ENCODE data around the gene PLA1A.
A peak's percentile ranks its signal among the peaks of the same experiment; 100 is the strongest.
"Not testable (repeated sequence)": the region's sequence is repeated elsewhere in the genome, so short reads cannot be mapped to it uniquely, and the experiment has no call there.

PLA1A gene

DNA sequence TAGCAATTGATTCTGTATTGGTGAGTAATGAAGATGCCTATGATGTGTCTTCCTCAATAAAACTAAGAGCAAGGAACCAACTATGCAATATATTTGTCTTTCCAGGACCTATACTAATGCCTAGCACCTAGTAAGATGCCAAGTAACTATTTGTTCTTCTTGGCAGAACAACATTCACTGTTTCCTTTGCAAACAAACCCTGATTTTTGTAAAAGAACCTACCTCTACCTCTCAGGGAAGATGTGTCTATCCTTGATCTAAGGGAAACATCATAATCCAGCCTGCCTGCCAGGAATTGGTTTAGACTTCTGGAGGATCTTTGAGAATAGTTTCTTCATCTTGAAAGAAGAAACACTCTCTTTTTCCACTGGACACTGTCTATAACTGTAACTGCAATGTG is 22.2 kb upstream of the PLA1A start:
- no peak for DNase-seq (ENCODE audit: extremely low read depth in 1 of 2, low read depth in 1 of 2)

DNA sequence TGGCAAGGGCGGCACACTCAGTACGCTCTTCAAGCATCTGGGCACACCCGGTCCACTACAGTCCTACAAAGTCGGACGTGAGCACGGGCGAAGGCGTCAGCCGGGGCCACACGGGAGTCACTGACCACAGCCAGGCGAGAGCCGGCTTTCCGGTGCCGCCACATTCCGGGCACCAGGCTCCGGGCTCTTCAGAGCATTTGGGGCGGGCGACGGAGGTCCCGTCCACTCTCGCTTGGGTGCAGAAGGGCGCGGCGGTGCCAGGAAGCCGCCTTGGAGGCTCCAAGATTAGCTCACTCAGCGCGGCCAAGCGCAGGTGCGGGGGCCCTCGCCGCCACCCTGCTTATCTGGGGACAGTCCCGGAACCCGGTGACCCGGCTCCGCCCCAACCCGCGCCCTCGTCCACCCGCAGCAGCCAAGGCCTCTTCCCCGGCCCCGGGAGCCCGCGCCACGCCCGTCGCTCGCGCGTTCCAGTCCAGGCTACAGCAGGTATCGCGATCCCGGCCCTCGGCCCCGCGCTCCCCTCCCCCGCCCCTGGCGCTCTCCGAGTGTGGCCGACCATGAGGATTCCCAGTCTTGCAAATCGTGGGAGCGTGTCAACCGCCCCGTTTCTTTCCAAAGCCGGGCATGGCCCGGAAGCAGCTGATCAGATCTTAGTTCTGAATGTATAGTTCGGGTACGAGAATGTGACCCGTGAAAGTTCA is 18.2 kb upstream of the PLA1A start, which contains the start of gene ADPRH:
ADPRH (plus strand) TSS at position 127 of the 701 bp plus-strand sequence. CDS start 2,678 bp downstream, outside the sequence.
- DNase-seq (ENCODE audit: extremely low read depth in 1 of 2, low read depth in 1 of 2) = peak in 1 of 2 donors; percentile 21

DNA sequence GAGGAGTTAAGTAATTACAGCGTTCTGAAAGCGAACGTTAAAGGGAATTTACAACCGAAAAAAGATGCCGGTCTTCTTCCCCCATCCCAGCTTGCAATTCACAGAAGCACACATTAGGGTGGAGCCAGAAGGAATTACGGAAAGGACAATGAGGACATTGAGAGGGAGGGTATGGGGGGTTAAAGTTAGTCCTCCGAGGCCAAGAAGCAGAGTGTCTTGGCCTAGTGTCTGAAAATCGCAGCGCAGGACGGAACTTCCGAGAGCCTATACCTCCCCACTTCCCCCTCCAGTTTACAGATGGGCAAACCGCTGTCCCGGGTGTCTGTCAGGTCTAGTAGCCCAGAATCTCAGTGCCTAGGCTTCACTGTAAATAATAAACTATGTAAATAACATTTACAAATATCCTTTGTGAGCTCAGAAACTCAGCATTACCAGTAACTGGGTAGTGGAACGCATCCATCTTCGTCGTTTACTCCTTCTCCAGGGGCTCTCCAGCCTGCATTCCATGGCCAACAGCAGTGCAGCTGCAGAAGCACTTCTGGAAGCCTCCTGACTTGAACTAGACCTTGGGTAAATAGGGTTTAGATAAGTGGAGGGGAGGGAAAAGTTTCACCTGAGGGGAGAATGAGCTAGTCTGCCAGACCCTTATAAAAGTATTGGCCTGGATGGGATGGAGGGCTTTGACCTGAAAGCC is 17.5 kb upstream of the PLA1A start:
- DNase-seq (ENCODE audit: extremely low read depth in 1 of 2, low read depth in 1 of 2) = no peak

DNA sequence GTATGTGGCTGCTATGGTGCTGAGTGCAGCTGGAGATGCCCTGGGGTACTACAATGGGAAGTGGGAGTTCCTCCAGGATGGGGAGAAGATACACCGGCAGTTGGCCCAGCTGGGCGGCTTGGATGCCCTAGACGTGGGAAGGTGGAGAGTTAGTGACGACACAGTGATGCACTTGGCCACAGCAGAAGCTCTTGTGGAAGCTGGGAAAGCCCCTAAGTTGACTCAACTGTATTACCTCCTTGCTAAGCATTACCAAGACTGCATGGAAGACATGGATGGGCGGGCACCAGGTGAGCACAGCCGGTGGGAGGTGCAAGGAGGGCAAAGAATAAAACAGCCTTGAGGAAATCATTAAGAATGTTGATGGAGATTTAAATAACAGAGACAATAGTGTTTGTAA is 15.5 kb upstream of the PLA1A start:
- no peak for DNase-seq (ENCODE audit: extremely low read depth in 1 of 2, low read depth in 1 of 2)

DNA sequence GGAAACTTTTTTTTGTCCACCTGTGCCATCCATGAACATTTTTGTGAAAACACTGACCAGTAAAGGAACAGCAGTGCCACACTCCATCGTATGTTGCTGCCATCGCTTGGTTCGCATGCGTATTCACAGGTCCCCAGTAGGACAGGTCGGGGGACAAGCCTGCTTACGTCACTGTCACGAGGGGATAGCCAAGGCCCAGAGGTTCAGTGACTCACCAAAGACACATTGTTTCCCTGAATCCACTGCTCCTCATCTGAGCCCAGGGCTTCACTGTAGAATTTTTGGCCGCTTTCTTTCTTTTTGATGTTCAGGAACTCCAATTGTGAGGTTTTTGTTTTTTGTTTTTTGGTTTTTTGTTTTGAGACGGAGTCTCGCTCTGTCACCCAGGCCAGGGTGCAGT is 12.5 kb upstream of the PLA1A start:
- DNase-seq (ENCODE audit: extremely low read depth in 1 of 2, low read depth in 1 of 2) = no peak

DNA sequence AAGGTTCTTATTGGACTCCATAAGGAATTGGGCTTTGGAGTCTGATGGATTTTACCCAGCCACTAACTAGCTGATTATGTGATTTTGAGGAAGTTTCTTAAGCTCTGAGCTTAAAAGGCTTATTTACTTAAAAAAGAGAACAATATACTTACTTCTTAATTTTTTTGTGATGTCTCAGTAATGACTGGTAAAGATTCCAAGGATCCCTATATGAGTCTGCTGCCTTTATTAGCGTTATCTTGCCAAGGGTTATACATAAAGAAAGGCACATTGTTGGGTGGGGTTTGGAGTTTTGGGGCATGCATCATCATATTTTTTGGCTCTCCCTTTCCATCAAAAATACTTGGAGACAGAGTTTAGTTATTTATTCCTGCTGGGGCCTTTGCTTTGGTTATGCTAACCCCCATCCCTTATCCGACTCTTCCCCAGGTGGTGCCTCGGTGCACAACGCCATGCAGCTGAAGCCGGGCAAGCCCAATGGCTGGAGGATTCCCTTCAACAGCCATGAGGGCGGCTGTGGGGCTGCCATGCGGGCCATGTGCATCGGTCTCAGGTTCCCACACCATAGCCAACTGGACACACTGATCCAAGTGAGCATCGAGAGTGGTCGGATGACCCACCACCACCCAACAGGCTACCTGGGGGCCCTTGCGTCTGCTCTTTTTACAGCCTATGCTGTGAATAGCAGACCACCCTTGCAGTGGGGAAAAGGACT is 11.7 kb upstream of the PLA1A start:
- DNase-seq (ENCODE audit: extremely low read depth in 1 of 2, low read depth in 1 of 2) = no peak

DNA sequence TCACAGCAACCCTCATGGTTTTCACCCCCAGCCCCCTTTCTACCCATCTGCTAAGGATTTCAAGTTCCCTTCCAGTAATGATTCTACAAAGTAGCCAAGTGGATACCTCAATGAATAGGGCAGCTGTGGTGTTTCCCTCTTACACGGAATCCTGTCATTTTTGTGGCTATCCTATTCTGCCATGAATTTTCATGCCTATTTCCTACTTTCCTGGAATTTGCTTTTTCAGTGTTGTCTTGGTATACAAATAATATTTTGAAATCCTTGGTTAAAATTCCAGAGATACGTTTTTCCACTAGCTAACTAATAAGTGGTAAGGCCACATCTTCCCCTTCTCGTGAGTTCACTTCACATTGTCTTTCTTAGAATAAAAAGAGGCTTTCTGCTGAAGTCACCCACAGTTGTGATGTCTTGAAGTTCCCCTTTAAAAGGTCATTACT is 10.9 kb upstream of the PLA1A start:
- no peak for DNase-seq (ENCODE audit: extremely low read depth in 1 of 2, low read depth in 1 of 2)

DNA sequence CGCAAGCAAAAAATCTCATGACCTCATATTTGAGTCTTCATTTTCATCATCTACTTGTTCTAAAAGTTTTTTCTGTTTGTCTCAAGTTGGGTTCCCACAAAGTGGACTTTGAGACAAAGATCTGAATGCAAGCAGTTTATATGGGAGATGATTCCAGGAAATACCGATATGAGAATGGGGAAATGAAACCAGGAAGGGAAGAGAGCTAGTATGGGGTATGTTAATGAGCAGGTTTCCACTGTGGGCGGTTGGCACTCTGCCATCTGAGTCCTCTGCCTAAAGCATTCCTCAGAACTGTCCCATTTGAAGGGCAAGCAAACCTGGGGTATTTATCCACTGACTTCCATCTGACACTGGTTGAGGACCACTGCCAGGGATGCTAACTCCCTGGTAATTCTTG is 9.6 kb upstream of the PLA1A start:
- DNase-seq (ENCODE audit: extremely low read depth in 1 of 2, low read depth in 1 of 2) = no peak

DNA sequence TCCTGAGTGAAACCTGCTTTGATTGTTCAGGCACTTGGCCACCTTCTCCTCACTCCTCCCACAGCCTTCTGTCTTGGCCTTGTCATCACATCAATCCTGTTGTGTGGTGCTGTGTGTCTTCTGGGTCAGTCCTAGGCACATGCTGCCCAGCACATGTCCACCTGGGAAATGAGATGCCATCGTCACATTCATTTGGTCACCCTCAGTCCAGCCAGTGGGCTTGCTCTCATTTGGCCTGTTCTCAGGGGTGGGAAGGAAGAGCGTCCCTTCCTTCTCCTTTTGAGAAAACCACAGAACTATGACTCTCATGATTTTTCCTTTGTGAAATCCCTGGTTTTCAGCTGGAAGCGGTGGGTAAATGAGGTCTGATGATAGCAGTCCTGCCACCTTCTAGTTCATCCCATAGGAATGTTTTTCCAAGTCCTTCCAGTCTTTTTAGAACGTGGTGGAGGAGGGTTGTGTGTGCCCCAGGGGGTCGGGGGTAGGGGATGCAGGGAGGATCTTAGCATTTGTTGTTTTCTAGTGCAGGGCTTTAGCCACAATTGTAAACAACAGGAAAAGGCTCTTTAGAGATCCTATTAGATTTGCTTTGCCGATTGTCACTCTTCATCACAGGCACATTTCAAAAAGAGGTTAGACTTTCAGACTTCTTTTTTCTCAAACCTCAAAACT is 8.4 kb upstream of the PLA1A start:
- no peak for DNase-seq (ENCODE audit: extremely low read depth in 1 of 2, low read depth in 1 of 2)

DNA sequence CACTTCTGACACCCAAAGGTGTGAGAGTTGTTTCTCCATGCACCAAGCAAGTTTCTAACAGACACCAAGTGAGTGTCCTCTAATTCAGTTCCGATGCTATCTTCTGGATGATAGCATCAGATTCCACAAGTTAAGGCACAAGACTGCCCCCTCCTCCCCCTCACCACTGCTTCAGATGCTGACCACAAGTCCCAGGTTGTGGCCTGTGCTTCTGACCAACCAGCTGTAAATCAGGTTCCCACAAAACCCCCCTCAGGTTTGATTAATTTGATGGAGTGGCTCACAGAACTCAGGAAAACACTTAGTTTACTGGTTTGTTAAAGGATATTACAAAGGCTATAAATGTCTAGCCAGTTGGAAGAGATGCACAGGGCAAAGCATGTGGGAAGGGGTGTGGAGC is 7.0 kb upstream of the PLA1A start:
- DNase-seq (ENCODE audit: extremely low read depth in 1 of 2, low read depth in 1 of 2) = no peak

DNA sequence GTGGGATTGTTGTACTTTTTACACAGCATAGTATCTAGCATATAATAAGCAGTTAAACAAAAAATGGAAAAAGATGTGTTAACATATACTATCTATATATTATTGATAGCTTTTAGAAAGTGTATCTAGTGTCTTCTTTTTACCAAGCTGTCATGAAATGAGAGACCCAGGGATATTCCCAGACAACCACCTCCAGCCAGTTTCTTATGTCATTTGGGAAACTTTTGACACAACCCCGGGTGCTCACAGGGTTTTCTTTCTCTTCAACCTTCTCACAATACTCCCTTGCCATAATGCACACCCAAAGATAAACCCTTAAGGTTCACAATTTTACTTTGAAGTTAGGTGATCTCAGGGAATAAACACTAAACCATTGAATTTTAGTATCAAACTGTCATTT is 4.8 kb upstream of the PLA1A start:
- DNase-seq (ENCODE audit: extremely low read depth in 1 of 2, low read depth in 1 of 2) = no peak

DNA sequence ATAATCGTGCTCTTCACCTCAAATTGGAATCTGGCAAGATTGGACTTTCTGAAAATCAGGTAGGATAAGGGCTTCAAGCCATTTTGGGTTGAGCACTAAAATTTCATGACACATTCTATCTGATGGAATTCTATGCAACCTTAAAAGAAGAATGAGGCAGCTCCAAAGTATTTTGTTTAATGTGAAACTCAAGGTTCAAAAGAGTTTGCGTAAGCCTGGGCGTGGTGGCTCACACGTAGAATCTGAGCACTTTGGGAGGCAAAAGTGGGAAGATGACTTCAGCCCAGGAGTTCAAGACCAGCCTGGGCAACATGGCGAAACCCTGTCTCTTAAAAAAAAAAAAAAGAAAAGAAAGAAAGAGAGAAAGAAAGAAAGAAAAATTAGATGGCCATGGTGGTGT is 3.6 kb upstream of the PLA1A start:
- DNase-seq (ENCODE audit: extremely low read depth in 1 of 2, low read depth in 1 of 2) = no peak

DNA sequence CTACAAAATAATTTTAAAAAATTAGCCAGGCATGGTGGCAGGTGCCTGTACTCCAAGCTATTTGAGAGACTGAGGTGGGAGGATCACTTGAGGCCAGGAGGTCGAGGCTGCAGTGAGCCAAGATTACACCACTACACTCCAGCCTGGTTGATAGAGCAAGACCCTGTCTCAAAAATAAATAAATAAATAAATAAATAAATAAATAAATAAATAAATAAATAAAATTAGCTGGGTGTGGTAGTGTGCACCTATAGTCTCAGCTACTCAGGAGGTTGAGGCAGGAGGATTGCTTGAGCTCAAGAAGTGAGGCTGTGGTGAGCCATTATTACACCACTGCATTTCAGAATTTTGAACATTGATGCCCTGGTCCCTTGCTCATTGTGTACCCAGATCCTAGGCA is 2.8 kb upstream of the PLA1A start:
- not testable (repeated sequence) for DNase-seq (ENCODE audit: extremely low read depth in 1 of 2, low read depth in 1 of 2)

DNA sequence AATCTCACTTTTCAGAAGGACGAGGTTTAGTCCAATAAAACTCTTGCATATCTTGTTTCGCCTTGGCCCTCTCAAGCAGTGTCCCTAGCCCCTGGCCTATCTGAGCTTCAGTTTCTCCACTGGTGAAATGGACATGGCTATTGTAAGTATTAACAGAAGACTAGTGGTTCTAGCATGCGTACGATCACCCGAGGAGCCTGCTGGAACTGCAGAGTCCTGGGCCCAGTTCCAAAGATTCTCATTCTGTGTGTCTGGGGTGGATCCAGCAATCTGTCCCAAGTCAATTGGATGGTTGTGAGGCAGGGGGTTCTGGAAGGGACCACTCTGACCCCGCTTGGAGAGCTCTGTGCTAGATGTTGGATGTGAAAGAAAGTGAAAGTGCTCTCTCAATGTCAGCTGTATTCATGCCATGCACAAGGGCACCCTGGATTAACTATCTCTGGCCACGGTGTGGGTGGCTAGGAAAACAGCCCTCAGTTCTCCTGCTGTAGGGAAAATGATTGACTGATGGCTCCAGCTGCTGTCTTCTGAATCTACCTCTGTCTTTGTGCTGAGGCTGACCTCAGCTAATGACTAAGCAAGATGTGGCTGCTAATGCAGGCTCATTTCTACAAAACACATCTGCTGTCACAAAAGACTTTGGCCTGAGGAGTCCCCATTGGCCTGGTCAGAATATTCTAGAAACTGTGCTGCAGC is 1.9 kb upstream of the PLA1A start:
- no peak for DNase-seq (ENCODE audit: extremely low read depth in 1 of 2, low read depth in 1 of 2)

DNA sequence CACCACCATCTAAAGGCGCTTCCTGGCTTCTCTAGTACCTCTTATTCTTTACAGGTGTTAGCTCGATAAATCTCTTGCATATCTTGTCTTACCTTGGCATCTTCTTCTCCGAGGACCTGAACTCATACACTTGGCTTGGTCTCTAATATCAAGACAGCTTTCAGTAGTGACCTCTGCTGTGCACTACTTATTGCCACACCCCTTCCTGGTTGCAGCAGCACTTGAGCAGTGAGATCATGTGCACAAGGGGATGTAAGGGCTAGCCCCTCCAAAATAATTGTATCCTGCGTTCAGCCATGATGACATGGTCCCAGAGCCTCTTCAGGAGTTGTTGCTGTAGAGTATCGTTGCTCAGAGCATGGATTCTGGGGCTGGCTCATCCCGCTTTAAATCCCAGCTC is 1.3 kb upstream of the PLA1A start:
- no peak for DNase-seq (ENCODE audit: extremely low read depth in 1 of 2, low read depth in 1 of 2)

DNA sequence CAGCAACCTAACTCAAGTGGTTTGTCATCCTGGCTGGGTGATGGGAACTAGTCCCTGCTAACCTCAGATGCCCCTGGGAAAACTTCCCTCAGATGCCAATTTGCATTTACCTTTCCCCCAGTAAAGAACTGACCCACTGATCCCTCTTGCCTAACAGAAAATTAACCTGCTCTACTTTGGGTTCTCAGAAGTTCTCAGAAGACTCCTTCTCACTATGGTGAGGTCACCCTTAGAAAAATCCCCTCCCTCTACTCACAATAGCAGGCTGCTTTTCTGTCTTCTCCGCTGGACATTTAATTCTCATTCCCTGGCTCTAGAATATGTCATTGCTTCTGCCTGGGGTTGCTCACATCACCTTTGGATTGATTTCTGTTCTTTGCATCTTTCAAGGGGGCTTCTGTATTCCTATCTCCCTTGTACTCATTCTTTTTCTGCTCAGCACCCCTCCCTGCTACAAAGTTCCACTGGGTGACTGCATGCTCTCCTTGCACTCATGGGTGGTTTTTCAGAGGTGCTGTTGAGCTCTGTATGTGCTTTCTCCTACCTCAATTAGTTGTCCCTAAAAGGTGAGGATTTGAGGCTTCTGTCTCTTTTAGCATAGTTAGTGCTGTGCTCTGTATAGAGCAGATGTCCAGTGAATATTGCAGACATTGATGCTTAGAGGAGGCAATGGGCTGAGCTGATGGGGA is 869 bp downstream of the PLA1A start:
- DNase-seq (ENCODE audit: extremely low read depth in 1 of 2, low read depth in 1 of 2) = no peak

DNA sequence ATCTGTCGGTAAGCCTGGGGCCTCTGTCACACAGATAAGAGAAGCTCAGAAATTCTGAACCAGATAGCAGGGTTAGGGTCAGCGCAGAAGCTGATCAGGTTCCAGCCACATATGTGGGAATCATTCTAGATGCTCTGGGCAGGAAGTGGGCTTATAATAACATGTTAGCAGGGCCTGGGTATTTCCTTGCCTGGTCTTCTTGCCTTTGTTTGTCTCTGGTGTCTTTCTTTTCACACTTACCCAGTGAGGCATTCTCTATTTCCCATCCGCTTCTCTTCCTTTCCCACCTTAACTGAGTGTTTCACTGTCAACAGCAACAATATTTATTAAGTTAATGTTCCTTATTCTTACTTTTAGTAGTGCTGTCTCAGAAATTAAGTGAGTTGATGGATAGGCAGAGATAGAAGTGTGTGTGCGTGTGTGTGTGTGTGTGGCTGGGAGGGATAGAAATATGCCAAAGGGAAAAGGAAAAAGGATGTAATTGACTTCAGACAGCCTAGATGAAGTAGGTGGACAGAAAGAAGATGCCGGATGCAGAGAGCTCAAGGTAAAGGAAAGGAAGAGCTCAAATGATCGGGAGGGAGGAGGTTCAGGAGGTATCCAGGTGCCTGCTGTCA is 2.0 kb downstream of the PLA1A start:
- no peak for DNase-seq (ENCODE audit: extremely low read depth in 1 of 2, low read depth in 1 of 2)

DNA sequence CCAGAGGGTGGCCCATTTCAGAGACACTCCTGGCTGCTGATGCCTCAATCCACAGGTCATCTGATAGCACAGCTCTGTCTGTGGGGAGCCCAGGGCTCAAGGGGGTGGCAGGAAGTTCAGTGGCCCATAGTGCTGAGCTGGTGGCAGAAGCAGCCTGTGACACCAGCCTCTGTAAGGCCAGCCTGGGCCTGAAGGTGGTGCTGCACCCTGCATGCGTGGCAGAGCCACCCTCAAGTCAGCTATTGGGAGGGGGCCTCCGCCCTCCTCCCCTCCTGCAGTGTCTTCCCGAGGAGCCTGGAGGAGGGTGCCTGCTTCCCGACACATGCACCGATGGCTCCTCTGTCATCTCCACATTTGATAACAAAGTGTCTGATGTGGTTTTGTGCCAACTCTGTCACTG is 3.0 kb downstream of the PLA1A start:
- no peak for DNase-seq (ENCODE audit: extremely low read depth in 1 of 2, low read depth in 1 of 2)

DNA sequence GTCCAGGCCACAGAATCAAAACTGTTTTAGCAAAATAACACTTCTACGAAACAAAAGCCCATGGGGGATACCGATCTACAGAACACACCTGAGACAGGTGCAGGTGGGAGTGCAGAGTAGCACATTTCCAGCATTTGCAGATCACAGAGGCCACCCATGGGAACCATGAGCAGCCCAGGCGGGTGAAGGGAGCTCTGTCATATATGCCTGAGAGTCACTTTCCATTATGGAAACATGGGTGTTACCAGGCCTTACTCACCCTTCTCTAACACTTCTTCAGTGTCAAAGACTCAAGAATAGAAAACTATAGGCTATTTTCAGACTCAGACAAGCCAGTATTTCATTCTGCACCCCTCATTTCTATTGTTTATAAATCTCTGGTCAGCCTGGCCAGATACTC is 3.5 kb downstream of the PLA1A start:
- no peak for DNase-seq (ENCODE audit: extremely low read depth in 1 of 2, low read depth in 1 of 2)

DNA sequence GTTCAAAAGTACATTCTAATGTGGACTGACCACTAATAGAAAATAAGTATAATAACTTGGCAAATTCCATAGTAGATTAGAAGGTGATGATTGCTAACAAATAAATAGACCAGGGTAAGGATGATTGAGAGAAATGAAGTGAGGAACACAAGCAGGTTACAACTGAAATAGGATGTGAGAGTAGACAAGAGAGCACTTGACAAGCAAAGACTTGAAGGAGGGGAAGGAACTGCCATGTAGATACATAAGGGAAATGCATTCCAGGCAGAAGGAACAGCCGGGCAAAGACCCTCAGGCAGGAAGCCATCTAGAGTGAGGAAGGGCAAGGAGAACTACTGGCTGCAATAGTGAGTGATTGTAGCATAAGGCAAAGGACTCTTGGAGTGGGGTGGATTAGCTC is 5.0 kb downstream of the PLA1A start:
- DNase-seq (ENCODE audit: extremely low read depth in 1 of 2, low read depth in 1 of 2) = no peak
